ENCODE measurements around the gene SEMA3C.
A peak's percentile ranks its signal among the peaks of the same experiment; 100 is the strongest.

The SEMA3C gene

DNA sequence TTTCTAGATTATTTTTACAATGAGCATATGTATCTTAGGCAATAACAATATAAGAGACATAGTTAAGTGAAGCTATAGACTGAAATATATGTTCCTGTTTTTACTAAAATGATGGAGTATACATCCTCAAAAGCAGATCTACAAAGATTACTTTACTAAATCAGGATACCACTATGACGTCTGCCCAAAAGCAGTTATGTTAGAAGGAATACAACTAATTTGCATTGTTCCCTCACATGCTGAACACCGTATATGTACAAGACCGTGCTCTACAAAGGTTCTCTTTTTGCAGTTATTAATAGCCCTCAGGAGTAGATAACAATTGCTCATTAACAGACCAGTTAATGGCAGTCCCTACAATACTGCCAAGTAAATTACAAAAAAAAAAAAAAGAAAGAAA, 143.0 kb downstream of the SEMA3C start:
- DNase-seq (ENCODE audit: low spot score) = no peak

GRCh38 chr7:80775482-80775881, 143.4 kb downstream of the SEMA3C start:
- no peak for DNase-seq (ENCODE audit: low spot score)

DNA sequence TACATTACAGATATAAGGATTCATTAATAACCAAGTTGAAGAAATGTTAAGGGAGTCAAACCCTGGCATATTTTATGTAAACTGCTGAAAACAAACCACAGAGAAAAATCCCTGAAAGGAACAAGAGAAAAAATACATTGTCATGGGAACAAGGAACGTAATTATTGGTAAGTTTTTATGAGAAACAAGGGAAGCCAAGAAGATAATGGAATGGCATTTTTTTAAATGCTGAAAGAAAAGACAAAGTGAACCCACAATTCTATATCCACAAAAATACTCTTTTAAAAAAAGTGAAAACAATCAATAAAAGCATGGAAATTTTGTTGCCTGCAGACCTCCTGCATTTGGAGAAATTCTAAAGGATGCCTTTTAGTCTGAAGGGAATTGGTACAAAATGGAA, 144.0 kb downstream of the SEMA3C start:
- no peak for DNase-seq (ENCODE audit: low spot score)

- DNase-seq (ENCODE audit: low spot score) = no peak
Observed at GRCh38 chr7:80773787-80774508, 144.9 kb downstream of the SEMA3C start.

GRCh38 chr7:80772347-80772993, 146.4 kb downstream of the SEMA3C start:
- DNase-seq (ENCODE audit: low spot score) = no peak

- no peak for DNase-seq (ENCODE audit: low spot score)
Observed at GRCh38 chr7:80771523-80771922, 147.3 kb downstream of the SEMA3C start.

DNA sequence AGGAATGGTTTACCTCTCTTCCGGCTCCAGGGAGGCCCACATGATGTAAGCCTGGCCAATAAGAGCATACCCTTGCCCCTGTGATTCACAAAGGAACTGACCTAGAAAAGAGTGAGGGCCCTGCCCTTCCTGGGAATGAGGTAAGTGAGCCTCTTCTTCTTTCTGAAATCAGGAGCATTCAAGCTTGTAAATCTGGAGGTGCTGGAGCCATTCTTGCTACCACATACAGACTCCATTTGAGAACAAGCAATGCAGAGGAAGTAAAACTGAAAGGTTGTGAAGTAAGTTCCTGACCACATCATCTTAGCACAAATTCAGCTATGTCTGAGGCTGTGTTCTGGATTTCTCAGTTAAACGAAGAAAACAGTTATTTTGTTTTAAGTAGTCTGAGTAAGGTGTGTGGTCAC, 148.2 kb downstream of the SEMA3C start:
- no peak for DNase-seq (ENCODE audit: low spot score)

DNA sequence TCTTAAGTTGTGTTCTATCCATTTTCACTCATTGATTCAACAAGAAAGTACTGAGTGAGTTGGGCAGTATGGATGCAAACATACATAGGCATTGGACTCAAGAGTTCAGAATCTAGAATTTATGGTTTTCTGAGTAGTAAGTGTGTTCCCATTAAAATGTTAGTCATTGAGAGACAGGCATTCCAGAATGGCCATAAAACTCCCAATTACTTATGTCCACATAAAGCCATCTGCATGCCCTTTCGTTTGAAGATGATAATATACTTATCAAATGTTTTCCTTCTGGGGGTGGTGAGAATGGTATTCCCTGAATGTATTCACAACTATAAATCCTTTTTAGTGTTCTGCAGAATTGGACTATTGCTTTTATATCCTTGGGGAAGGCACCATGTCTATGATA, 148.8 kb downstream of the SEMA3C start:
- no peak for DNase-seq (ENCODE audit: low spot score)

DNA sequence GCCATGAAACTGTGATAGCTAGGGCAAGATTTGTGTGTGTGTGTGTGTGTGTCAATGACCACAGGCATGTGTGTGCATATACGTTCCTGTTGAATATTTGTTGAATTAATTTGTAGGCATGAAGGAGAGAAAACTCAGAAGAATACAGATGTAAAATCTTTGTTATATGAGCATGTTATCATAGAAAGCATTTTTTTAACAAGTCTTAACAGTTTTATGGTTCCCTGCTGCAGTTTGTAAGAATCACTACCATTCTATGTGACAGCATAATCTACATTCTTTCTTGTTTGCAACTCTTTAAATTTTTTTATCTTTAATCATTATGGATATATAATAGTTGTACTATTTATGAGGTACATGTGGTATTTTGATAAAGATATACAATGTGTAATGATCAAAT, 150.1 kb downstream of the SEMA3C start:
- DNase-seq (ENCODE audit: low spot score) = no peak

- DNase-seq (ENCODE audit: low spot score) = no peak
Observed at GRCh38 chr7:80767654-80768053, 151.2 kb downstream of the SEMA3C start.

DNA sequence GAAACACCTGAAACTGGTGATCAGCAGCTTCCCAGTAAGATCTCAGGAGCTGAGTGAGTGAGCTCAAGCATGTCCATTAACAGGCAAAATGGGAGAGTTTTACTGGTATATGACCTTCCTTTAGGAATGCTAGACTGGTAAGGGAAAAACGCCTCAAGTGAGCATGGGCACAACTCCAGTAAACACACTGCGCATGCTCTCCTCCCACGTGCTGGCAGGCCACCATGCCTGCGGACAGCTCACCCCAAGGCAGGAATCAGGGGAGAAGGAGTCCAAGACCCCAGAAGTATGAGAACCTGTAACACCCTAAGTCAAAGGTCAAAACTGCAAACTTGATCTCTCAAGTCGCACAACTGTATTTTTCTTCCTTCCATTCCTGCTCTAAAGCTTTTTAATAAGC, 152.1 kb downstream of the SEMA3C start:
- DNase-seq (ENCODE audit: low spot score) = no peak

- DNase-seq (ENCODE audit: low spot score) = no peak
Observed at GRCh38 chr7:80764132-80764531, 154.7 kb downstream of the SEMA3C start.

DNA sequence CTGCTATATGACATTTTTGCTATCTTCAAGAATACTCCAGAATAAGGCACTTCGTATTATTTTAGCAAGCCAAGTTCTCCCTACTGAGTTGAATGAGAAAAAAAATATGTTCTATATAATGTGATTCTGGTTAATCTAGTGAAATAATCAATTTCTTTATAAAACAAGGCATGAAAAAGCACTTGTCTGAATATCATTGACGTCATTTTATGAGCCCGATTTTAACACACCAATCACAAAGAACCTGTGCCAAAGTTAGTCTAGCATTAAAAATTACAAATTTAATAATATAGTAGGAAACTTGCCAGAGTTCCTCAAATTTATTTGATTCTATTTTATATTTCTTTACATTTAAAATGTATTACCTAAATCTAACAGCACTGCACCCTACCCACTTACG, 155.1 kb downstream of the SEMA3C start:
- DNase-seq (ENCODE audit: low spot score) = no peak

DNA sequence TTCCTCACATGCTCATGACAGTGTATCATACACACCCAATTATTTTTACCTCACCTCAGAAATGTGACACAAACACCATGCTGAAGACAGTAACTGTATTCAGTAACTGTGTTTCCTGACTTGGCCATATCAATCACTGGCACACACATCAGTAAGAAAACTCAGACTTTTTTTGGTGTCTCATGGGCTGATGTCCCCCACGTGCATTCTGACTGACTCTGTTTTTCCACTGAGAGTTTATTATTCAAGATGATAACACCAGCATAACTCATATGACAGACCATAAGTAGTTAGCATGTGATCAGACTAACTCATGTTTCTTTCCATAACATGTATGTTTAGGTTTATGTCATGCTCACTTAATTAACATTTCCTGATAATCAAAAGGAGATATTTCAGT, 155.6 kb downstream of the SEMA3C start:
- no peak for DNase-seq (ENCODE audit: low spot score)

GRCh38 chr7:80760292-80760691, 158.6 kb downstream of the SEMA3C start:
- no peak for DNase-seq (ENCODE audit: low spot score)

DNA sequence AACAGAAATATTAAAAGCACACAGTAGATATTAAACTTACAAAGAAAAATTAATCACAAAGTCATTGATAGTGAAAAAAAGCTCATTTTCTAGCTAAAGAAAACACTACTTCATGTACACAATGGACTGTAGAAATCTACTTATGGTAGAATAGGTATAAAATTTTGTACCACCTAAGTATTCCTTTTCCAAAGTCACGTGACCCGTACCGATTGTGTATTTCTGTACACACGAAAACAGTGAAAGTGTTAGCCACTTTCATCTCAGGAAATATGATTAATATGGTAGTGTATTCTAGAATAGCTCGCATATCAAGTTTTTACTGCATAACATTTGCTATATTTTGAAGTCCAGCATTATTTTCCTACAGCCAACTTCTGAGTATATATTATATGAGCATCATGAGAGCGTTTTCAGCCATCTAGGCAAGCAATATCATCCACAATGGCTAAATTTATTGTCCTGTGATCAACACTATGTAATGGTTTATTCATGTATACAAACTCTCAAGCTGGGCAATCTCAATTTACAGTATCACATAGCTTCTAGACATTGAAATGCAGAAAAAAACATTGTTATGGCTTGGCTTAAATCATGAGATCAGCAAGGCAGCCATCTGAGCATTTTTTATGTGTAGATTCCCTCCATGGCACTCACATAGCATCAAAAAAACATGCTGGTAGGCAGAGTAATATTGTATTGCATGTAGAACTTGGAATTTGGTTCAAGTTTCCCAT, 165.7 kb downstream of the SEMA3C start:
- DNase-seq (ENCODE audit: low spot score) = no peak

DNA sequence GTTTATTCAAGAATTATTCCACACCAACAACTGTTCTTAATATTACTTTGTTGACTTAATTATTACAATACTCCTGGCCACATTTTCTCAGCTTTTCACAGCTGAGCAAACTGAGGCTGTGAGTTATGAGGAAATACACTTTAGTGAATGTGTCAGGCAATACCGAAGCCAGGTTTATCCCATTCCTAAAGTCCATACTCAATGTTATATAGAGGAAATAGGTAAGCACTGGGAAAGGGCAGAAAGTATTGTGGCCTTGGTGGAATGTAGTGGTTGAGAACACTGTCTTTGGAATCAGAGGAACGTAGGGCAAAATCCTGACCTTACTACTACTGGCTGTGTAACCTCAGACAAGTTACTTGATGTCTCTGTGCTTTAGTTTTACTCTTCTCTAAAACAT, 169.6 kb downstream of the SEMA3C start:
- DNase-seq (ENCODE audit: low spot score) = no peak

DNA sequence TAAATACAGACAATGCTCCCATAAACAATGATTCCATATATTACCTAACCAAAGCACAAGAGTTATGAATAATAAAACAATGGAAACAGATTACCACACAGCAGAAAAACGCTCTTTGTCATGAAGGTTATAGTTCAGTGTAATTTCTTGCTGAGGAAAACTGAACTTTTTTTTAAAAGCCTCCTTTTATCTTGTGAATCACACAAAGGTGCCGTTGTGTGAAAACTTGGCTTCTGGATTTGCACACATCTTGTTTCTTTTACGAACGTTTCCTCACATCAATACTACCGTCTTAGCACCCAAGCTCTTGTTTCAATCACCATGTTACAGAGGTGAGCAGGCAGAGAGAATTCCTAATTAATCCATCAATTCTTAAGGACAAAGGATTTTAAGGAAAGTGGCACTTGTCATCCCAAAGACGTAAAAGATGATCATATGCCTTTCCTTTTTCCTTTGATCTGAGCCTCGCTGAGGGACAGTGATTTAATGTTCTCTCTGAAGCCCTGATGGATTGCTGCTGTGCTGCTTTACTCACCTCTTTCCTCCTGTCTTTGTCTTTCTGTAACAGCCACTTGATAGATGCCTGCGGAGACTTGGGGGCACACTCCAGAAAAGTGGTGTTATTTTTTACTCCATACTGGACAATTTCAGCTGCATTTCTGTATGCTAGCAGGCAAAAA, 170.3 kb downstream of the SEMA3C start:
- DNase-seq (ENCODE audit: low spot score) = no peak

GRCh38 chr7:80740778-80741545, 177.9 kb downstream of the SEMA3C start:
- peak; percentile 9 for DNase-seq (ENCODE audit: low spot score)

GRCh38 chr7:80736371-80737125, 182.3 kb downstream of the SEMA3C start:
- no peak for DNase-seq (ENCODE audit: low spot score)

DNA sequence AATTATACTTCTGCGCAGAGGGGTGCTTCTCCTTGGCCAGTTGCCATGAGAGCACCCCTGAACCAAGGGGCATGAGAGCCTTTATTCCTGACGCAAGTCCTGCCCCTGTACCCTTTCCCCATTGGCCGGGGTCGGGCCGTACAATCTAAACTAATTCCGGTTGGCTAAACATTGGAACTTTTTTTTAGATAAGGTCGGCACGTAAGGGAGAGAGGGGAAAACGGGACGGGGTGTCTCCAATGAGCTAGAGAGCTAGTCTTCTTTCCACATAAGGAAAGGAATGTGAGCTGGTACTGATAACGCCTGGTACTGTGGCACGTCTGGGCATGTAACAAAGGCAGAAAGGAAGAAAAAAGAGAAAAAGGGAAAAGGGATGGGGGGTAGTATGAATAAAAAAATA, 183.5 kb downstream of the SEMA3C start:
- no peak for DNase-seq (ENCODE audit: low spot score)

Data from hepatic stellate cell (primary cell).